Erythroblast (primary cell): ENCODE data around the gene EEFSEC.
A peak's percentile ranks its signal among the peaks of the same experiment; 100 is the strongest.

Experiments used
- DNase-seq, 2 experiments: peaks; one replicate each; lab custom pipeline; 2025; lab: John Stamatoyannopoulos, UW
- GATA1 ChIP-seq: IDR thresholded peaks from 2 replicates; pipeline ENCODE4 v1.6.1; 2011; ENCODE audit warnings: low read depth, mild to moderate bottlenecking, control low read depth, low read length, moderate library complexity
- POLR2A ChIP-seq: IDR thresholded peaks from 2 replicates; pipeline ENCODE4 v1.6.1; 2011; ENCODE audit warnings: mild to moderate bottlenecking, low read length

EEFSEC gene

GRCh38 chr3:128420720-128421438 lies 267.6 kb downstream of the EEFSEC start:
- TF ChIP-seq POLR2A = no peak
- TF ChIP-seq GATA1 = no peak
- DNase-seq = no peak

DNA sequence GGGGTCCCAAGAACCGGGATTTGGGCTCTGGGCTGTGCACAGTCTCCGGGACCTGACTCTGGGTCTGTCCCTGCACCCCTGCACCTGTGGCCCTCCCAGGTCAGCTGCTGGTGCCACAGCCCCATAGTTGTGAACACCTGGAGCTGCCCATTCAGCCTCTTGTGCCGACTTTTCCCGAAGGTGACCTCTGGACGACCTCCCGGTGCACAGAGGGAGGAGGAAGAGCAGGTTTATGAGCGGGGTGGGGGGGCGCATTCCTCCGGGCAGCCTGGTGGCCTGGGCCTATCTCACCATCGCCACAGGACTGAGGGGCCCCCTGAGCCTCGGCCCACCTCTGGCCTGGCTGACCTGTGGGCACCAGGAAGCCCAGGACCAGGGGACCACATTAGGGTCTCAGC lies 268.2 kb downstream of the EEFSEC start:
- TF ChIP-seq POLR2A (no peak), GATA1 (no peak)
- no peak for DNase-seq

- DNase-seq = no peak
- TF ChIP-seq POLR2A = no peak
- no peak for TF ChIP-seq GATA1
Measured at GRCh38 chr3:128421966-128422365, 268.7 kb downstream of the EEFSEC start.

DNA sequence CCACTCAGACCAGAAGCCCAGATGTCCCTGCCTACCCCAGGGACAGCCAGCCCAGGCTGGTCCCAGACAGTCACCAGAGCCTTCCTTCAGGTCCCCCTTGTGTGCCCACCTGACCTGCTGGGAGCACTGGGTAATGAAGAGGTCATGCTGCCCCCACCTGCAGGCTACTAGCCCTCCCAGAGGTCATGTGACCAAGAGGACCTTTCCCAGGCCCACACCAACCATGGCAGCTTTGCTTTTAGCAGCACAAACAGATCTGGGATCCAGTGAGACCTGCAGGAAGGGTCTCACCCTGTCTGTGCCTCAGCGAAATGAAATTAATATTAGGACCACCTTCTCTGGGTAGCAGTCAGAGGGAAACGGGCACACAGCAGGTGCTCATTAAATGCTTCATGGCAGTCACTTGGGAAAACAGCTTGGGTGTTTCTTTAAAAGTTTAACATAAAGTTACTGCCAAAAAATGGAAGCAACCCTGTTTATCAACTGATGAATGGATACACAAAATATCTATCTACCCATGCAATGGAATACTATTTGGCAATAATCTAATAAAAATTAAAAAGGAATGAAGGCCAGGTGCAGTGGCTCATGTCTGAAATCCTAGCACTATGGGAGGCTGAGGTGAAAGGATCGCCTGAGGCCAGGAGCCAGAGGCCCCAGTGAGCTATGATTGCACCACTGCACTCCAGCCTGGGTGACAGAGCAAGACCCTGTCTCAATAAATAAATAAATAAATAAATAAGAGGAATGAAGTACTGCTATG lies 269.7 kb downstream of the EEFSEC start:
- no peak for DNase-seq
- TF ChIP-seq GATA1 (no peak), POLR2A (no peak)

- DNase-seq = peak; percentile 25 to 28
- no peak for TF ChIP-seq POLR2A
- no peak for TF ChIP-seq GATA1
Measured at GRCh38 chr3:128423525-128424147, 270.4 kb downstream of the EEFSEC start.

DNA sequence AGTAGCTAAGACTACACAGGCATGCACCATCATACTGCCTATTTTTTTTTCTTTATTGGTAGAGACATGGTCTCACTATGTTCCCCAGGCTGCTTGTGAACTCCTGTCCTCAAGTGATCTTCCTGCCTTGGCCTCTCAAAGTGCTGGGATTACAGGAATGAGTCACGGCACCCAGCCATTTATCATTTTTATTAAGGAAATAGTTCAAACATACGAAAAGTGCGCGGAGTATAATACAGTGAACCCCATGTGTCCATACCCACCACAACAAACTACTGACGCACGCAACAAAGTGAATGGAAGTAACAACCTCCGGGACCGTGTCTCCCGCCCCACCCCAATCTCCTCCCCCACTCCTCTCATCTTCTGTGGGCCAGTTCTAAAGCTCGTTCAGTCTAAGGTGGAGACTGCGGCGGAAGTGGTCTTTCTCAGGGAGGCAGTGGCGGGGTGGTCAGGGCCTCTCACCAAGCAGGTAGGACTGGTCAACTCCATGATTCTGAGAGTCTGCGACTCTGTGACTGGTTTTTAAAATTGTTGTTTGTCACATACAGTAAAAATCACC lies 271.3 kb downstream of the EEFSEC start:
- DNase-seq = no peak
- no peak for TF ChIP-seq GATA1
- no peak for TF ChIP-seq POLR2A

GRCh38 chr3:128425142-128425845 lies 272.0 kb downstream of the EEFSEC start:
- DNase-seq = no peak
- TF ChIP-seq GATA1 = no peak
- no peak for TF ChIP-seq POLR2A

DNA sequence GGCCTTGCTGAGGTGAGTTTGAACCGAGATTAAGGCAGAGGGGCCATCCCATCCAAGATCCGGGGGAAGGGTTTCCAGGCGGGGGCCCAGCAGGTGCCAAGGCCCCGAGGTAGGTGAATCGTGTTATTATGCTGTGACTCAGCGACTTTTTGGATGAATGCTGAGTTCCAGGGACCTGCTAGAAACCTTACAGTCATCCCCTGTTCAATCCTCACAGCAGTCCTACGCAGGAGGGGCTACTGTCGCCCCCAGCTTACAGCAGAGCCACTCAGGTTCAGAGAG lies 272.5 kb downstream of the EEFSEC start:
- TF ChIP-seq GATA1 = no peak
- TF ChIP-seq POLR2A = no peak
- peak; percentile 31 to 42 for DNase-seq

DNA sequence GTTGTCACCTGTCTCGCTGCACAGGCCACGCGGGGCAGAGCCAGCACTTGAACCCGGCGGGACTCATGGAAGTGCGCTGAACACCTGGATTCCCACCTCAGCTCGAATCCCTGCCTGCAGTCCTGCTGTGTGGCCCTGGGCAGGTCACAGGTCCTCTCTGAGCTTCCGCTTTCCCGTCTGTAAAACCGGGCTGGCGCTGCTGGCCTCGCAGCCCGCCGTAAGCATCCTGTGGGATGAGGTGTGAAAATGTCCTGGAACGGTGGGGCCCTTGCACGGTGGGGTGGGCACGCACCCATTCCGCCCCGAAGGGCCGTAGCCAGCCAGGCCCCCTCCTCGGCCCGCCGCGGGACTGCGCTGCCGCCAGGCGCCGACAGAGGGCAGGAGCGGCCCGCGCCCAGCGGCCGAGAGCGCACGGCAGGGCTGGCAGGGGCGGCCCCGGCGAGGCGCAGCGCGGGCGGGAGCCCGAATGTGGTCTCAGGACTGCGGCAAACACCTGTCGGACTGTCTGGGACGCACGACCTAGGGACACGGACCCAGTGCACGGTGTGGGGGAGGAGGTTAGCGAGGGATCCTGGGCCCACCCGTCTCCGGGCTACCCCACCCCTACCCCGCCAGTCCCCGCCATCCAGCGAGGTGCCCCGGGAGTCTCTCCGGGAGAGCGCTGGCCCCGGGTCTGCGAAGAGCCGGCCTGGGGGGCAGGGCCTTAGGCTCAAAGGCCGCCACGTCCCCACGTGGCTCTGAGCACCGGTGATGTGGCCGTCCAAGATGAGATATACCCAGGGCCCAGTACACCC lies 273.0 kb downstream of the EEFSEC start:
- DNase-seq = peak; percentile 77 to 85
- TF ChIP-seq POLR2A (no peak), GATA1 (no peak)

DNA sequence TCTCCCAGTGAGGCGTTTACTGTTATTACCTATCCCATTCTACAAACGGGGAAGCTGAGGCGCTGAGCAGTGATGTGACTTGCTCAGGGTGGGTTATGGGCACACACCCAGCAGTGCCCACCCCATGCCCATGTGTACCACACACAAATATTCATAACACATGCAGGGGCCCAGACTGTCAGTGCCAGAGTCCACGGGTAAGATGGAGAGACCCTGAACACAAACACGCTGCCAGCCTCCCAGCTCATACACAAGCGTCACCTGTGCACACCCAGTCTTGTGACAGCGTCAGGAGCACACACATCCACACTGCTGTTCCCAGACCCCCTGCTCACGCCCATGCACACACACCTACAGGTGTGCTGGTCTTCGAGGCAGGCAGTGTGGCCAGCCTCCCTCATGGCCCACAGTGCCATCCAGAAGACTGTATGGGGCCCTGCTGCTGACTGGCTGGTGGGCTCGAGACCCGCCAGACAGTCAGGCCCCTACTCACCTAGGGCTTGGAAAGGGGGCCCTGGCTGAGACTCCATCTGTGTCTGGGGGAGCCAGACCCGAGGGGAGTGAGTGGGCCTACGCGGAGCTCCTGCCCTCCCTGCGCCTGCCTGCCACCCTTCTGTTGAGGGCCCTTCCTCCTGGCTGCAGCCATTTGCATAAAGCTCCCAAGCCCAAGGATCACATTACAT lies 274.0 kb downstream of the EEFSEC start:
- TF ChIP-seq GATA1 = no peak
- no peak for TF ChIP-seq POLR2A
- no peak for DNase-seq

DNA sequence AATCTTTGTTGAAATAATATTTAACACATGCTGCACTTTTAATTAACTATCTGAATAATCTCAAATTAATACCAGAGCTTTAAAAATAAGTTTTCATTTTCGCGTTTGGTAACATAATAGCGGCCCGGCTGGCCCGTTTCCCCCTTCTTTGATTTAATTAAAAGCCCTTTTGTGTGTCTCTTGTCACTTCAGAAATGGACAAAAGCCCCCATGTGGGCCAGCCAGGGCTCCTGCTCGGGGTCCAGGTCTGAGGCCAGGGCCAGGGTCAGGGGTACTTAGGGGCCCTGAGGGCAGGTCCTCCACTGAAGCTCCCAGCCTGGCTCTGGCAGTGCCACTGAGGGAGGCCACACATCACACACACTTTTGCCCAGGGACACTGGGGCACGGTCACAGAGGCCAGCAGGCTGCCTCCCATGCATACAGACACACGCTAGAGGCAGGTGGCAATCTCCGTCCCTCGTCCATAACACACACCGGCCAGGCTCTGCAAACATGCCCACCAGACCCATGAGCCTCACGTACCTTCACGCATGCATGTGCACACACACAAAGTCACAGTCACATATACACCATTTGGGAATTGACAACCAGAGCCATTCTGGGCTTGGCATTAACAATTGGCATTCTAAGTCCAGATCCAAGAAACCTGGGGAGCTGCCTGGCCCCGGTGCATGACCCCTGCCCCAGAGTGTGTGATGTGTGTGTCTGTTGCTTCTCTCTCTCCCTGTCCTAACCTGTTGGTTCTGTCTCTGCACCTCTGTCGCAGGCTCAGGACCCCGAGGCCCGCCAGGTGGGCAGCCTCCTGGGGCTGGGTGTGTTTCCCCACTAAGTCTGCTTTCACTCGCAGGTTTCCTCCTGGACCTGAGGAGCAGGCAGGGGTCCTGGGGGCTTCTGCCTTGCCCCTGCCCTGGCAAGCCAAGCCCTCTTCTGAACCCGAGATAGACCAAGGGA lies 274.9 kb downstream of the EEFSEC start:
- TF ChIP-seq POLR2A (no peak), GATA1 (no peak)
- DNase-seq = no peak
